Gastrocnemius medialis (tissue), 4 donors: ENCODE data around the gene COL24A1. TPM values are rescaled to one million over a fixed set of nuclear protein-coding genes. Genes with fewer than 3 reads are reported as not detected.

Experiments
- ATAC-seq, 2 donors: fragments of 150-250 bp; one replicate each; pipeline ENCODE4 v1.9.1; 2016
- DNase-seq, 2 donors: peaks; one replicate each; pipeline ENCODE4 v3.0.0-alpha.2; 2019
- H3K27ac ChIP-seq, 4 donors: fragments of 200-600 bp; sonication (generic); 1 replicate in 1 of 4; 2 replicates in 3 of 4; pipeline ENCODE4 v1.5.1; 2016 to 2018; ENCODE audit warnings: mild to moderate bottlenecking in 2 of 4, moderate library complexity in 1 of 4
- H3K27me3 ChIP-seq, 3 donors: fragments of 200-600 bp; sonication (generic) in 2 of 3; 1 replicate in 1 of 3; 2 replicates in 2 of 3; pipeline versions ENCODE4 v1.5.1 to v1.6.0; 2016 to 2019; ENCODE audit warnings: mild to moderate bottlenecking in 1 of 3, moderate library complexity in 1 of 3
- H3K36me3 ChIP-seq, 2 donors: fragments of 200-600 bp; sonication (generic) in 1 of 2; one replicate each; pipeline ENCODE4 v1.5.1; 2017 to 2018
- H3K4me1 ChIP-seq, 2 donors: fragments of 200-600 bp; sonication (generic) in 1 of 2; one replicate each; pipeline ENCODE4 v1.5.1; 2016 to 2017; ENCODE audit warnings: mild to moderate bottlenecking in 2 of 2
- H3K4me3 ChIP-seq, 4 donors: fragments of 200-600 bp; sonication (generic) in 3 of 4; 1 replicate in 1 of 4; 2 replicates in 3 of 4; pipeline ENCODE4 v1.5.1; 2016 to 2019; ENCODE audit warnings: mild to moderate bottlenecking in 2 of 4
- H3K9me3 ChIP-seq, 3 donors: fragments of 200-600 bp; sonication (generic) in 2 of 3; 1 replicate in 1 of 3; 2 replicates in 2 of 3; pipeline ENCODE4 v1.5.1; 2016 to 2019
- POLR2A ChIP-seq, 2 donors: fragments of 450-650 bp; IDR thresholded peaks; one replicate each; pipeline ENCODE4 v1.6.1; 2017; ENCODE audit warnings: antibody characterized with exemption in 2 of 2, mild to moderate bottlenecking in 2 of 2, moderate library complexity in 2 of 2
- in situ Hi-C, 4 donors: fragments of 200-750 bp; cut with MboI; loops; one replicate each; pipeline versions ENCODE4 v1.15.0 to v1.8.0; 2017; ENCODE audit warnings: low sequenced_read_pairs in 4 of 4
- intact Hi-C: fragments of 100-400 bp; cut with DNase I; formaldehyde crosslinking; loops from one replicate; pipeline ENCODE4 v1.15.1; 2023; ENCODE audit warnings: low total_unique reads
- total RNA-seq, 4 donors: library from RNA; depleted of rRNA; stranded (reverse); fragments of >200 nt; gene quantifications; one replicate each; pipeline versions ENCODE4 v1.1.0 to v1.2.3, GENCODE V29; 2016
- TF ChIP-seq, protein P1 (sequence below), 5 experiments: fragments of 450-650 bp in 3 of 5; fragments of 200-600 bp in 2 of 5; sonication (generic) in 2 of 5; IDR thresholded peaks in 4 of 5; conservative IDR thresholded peaks in 1 of 5; 1 replicate in 4 of 5; 2 replicates in 1 of 5; pipeline ENCODE4 v1.5.1; 2016 to 2019; ENCODE audit warnings: antibody characterized with exemption in 5 of 5, mild to moderate bottlenecking in 3 of 5, moderate library complexity in 3 of 5

The COL24A1 gene
- total RNA-seq, 4 donors from 2014 or later, result 0.09 to 0.36 TPM; not detected in 2

DNA sequence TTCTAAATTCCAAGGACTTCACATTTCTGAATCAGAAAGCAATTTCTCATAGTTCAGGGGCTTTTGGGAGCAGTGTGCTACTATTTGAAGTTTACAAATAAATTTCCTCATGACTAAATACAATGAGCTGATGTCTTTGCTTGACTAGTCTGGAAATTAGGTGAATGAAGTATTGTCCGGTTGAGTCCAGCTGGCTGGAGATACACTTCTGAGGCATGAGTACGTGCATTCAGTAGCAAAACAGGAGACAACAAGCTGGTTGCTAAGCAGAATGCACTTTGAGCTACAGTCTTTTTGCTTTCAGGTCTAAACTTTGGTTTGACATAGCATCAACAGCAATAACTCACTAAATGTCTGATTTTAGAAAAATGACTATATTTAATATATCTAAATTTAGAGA is 475.5 kb downstream of the COL24A1 start:
- Histone ChIP-seq H3K27me3 (no peaks in the 10 kb centered on the region), H3K4me3 (no peak overlapping the region), H3K36me3 (peaks cover 0 to 25% of the 10 kb centered on the region in 2 donors), H3K9me3 (no peaks in the 10 kb centered on the region), H3K27ac (no peak overlapping the region), H3K4me1 (peaks cover 11 to 12% of the 10 kb centered on the region in 2 donors)
- no peak for ATAC-seq
- TF ChIP-seq, protein P1, sequence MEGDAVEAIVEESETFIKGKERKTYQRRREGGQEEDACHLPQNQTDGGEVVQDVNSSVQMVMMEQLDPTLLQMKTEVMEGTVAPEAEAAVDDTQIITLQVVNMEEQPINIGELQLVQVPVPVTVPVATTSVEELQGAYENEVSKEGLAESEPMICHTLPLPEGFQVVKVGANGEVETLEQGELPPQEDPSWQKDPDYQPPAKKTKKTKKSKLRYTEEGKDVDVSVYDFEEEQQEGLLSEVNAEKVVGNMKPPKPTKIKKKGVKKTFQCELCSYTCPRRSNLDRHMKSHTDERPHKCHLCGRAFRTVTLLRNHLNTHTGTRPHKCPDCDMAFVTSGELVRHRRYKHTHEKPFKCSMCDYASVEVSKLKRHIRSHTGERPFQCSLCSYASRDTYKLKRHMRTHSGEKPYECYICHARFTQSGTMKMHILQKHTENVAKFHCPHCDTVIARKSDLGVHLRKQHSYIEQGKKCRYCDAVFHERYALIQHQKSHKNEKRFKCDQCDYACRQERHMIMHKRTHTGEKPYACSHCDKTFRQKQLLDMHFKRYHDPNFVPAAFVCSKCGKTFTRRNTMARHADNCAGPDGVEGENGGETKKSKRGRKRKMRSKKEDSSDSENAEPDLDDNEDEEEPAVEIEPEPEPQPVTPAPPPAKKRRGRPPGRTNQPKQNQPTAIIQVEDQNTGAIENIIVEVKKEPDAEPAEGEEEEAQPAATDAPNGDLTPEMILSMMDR (IDR thresholded peaks at IDR 0.05 in 4 of 5, conservative IDR thresholded peaks at IDR 0.05 in 1 of 5), result no peak
- no peak for TF ChIP-seq POLR2A (IDR thresholded peaks at IDR 0.05)
- in situ Hi-C loops, result no loop called here
- intact Hi-C loops, result no loop called here
- no peak for DNase-seq

Other genes starting within 250 kb of the COL24A1 start
- gene ODF2L, start 239.6 kb upstream of the COL24A1 start, total RNA-seq, result 1 to 10 TPM; 1.7 to 5.4 (median 2.4) TPM